ENCODE results near the gene TBPL1. TPM values are rescaled to one million over a fixed set of nuclear protein-coding genes. Genes with fewer than 3 reads are reported as not detected.

TBPL1 gene
- total RNA-seq, 2 experiments from 2014 or later: 30.9 to 37.8 TPM

- ChIA-PET POLR2A (no interaction called here), CTCF (interaction anchor here (0.9 to 1.5 kb wide), 4 partner anchors 27 to 97 kb away, joined by 3 to 5 read pairs (median 4); no protein-coding TSS in a partner anchor)
- no peaks in the 10 kb centered on the region for H3K36me3 Mint-ChIP-seq (ENCODE audit: low read depth)
- ATAC-seq (no peak), DNase-seq (no peak)
- no peak overlapping the region for H3K4me3 Mint-ChIP-seq
- H3K4me1 Mint-ChIP-seq (ENCODE audit: low read depth): no peaks in the 10 kb centered on the region
- intact Hi-C loops (cut with micrococcal nuclease): no loop called here
- TF ChIP-seq CTCF (IDR thresholded peaks at IDR 0.05): no peak
- H3K9me3 Mint-ChIP-seq: no peaks in the 10 kb centered on the region
- H3K27ac Mint-ChIP-seq: no peak overlapping the region
- peaks cover 8% of the 10 kb centered on the region for H3K27me3 Mint-ChIP-seq
Measured at GRCh38 chr6:134000443-134000842, 47.4 kb downstream of the TBPL1 start.

GRCh38 chr6:134002821-134003220 lies 49.8 kb downstream of the TBPL1 start:
- H3K36me3 Mint-ChIP-seq (ENCODE audit: low read depth): no peaks in the 10 kb centered on the region
- H3K9me3 Mint-ChIP-seq: no peaks in the 10 kb centered on the region
- peaks cover 10% of the 10 kb centered on the region for H3K27me3 Mint-ChIP-seq
- no peak for DNase-seq
- H3K4me3 Mint-ChIP-seq: no peak overlapping the region
- ATAC-seq: no peak
- H3K27ac Mint-ChIP-seq: no peak overlapping the region
- no peaks in the 10 kb centered on the region for H3K4me1 Mint-ChIP-seq (ENCODE audit: low read depth)
- ChIA-PET CTCF (interaction anchor here (0.8 to 4.6 kb wide), 10 partner anchors 10 to 120 kb away, joined by 3 to 20 read pairs (median 6); no protein-coding TSS in a partner anchor), POLR2A (no interaction called here)
- intact Hi-C loops (cut with micrococcal nuclease): no loop called here
- no peak for TF ChIP-seq CTCF (IDR thresholded peaks at IDR 0.05)

GRCh38 chr6:134003542-134003951 lies 50.5 kb downstream of the TBPL1 start:
- Mint-ChIP-seq H3K27me3 (peaks cover 10% of the 10 kb centered on the region), H3K36me3 (ENCODE audit: low read depth) (no peaks in the 10 kb centered on the region), H3K27ac (no peak overlapping the region), H3K9me3 (no peaks in the 10 kb centered on the region), H3K4me3 (no peak overlapping the region), H3K4me1 (ENCODE audit: low read depth) (no peaks in the 10 kb centered on the region)
- ATAC-seq: no peak
- DNase-seq: no peak
- no peak for TF ChIP-seq CTCF (IDR thresholded peaks at IDR 0.05)
- POLR2A ChIA-PET: no interaction called here
- CTCF ChIA-PET: interaction anchor here (0.8 to 4.6 kb wide), 10 partner anchors 9 to 120 kb away, joined by 3 to 20 read pairs (median 6); no protein-coding TSS in a partner anchor
- intact Hi-C loops (cut with micrococcal nuclease): no loop called here

- H3K9me3 Mint-ChIP-seq: no peaks in the 10 kb centered on the region
Measured at GRCh38 chr6:134004714-134005113, 51.7 kb downstream of the TBPL1 start.

GRCh38 chr6:134005800-134006199 lies 52.8 kb downstream of the TBPL1 start:
- POLR2A ChIA-PET: no interaction called here
- intact Hi-C loops (cut with micrococcal nuclease): no loop called here
- peaks cover 12% of the 10 kb centered on the region for H3K4me1 Mint-ChIP-seq (ENCODE audit: low read depth)
- no peak overlapping the region for H3K27ac Mint-ChIP-seq
- DNase-seq: no peak
- H3K9me3 Mint-ChIP-seq: no peaks in the 10 kb centered on the region
- H3K4me3 Mint-ChIP-seq: no peak overlapping the region
- peaks cover 7% of the 10 kb centered on the region for H3K27me3 Mint-ChIP-seq
- CTCF ChIA-PET: no interaction called here
- no peak for TF ChIP-seq CTCF (IDR thresholded peaks at IDR 0.05)
- no peak for ATAC-seq
- H3K36me3 Mint-ChIP-seq (ENCODE audit: low read depth): no peaks in the 10 kb centered on the region

More at GRCh38 chr6:134004714-134005113, 51.7 kb downstream of the TBPL1 start:
- POLR2A ChIA-PET: no interaction called here
- TF ChIP-seq CTCF (IDR thresholded peaks at IDR 0.05): no peak
- Mint-ChIP-seq H3K4me3 (no peak overlapping the region), H3K36me3 (ENCODE audit: low read depth) (no peaks in the 10 kb centered on the region), H3K27ac (no peak overlapping the region), H3K27me3 (peaks cover 7% of the 10 kb centered on the region), H3K4me1 (ENCODE audit: low read depth) (peaks cover under 1% of the 10 kb centered on the region)
- CTCF ChIA-PET: interaction anchor here (0.6 to 4.6 kb wide), 6 partner anchors 9 to 878 kb away, joined by 3 to 20 read pairs (median 5); no protein-coding TSS in a partner anchor
- intact Hi-C loops (cut with micrococcal nuclease): no loop called here
- ATAC-seq (no peak), DNase-seq (no peak)
